GM12873 (cell line): Measurements from ENCODE around the gene OR12D3.

Experiments
- CTCF ChIP-seq: IDR thresholded peaks from 2 replicates; pipeline ENCODE4 v1.5.1; 2012; ENCODE audit warnings: low read depth, mild to moderate bottlenecking, moderate library complexity, low read length, control low read depth; ENCODE audit not compliant: insufficient read depth; ENCODE audit errors: missing control alignments

Gene OR12D3

GRCh38 chr6:29375191-29375590, at the start of gene OR12D3:
Gene OR12D3, minus strand, starts transcription at chr6:29375291. Its CDS starts 4 bp downstream, at chr6:29375287.
- TF ChIP-seq CTCF = no peak

GRCh38 chr6:29424575-29424974, 49.5 kb upstream of the OR12D3 start:
- no peak for TF ChIP-seq CTCF

GRCh38 chr6:29424168-29424567, 49.1 kb upstream of the OR12D3 start:
- no peak for TF ChIP-seq CTCF

- TF ChIP-seq CTCF = no peak
These were observed 44.4 kb upstream of the OR12D3 start for GRCh38 chr6:29419516-29419915.

- TF ChIP-seq CTCF = no peak
These were observed 39.5 kb upstream of the OR12D3 start, which contains the start of gene OR12D1 for GRCh38 chr6:29414588-29414987. Gene OR12D1, plus strand, starts transcription at chr6:29414928.

GRCh38 chr6:29403801-29404200, 28.7 kb upstream of the OR12D3 start:
- TF ChIP-seq CTCF = no peak

- no peak for TF ChIP-seq CTCF
These were observed 24.4 kb upstream of the OR12D3 start for GRCh38 chr6:29399525-29399924.
